HG02840 (cell line): ENCODE measurements around the gene IFIT2.
"Not testable (repeated sequence)": the region's sequence is repeated elsewhere in the genome, so short reads cannot be mapped to it uniquely, and the experiment has no call there.

Source experiments
- ATAC-seq: cut with Tn5 transposase; IDR thresholded peaks from one replicate; pipeline ENCODE4 v1.9.1; 2021; ENCODE audit warnings: mild to moderate bottlenecking, moderate library complexity, moderate number of reproducible peaks; ENCODE audit not compliant: unreplicated experiment, low FRiP score

The IFIT2 gene

GRCh38 chr10:89305766-89306433 lies 4.1 kb downstream of the IFIT2 start:
- ATAC-seq: no peak

DNA sequence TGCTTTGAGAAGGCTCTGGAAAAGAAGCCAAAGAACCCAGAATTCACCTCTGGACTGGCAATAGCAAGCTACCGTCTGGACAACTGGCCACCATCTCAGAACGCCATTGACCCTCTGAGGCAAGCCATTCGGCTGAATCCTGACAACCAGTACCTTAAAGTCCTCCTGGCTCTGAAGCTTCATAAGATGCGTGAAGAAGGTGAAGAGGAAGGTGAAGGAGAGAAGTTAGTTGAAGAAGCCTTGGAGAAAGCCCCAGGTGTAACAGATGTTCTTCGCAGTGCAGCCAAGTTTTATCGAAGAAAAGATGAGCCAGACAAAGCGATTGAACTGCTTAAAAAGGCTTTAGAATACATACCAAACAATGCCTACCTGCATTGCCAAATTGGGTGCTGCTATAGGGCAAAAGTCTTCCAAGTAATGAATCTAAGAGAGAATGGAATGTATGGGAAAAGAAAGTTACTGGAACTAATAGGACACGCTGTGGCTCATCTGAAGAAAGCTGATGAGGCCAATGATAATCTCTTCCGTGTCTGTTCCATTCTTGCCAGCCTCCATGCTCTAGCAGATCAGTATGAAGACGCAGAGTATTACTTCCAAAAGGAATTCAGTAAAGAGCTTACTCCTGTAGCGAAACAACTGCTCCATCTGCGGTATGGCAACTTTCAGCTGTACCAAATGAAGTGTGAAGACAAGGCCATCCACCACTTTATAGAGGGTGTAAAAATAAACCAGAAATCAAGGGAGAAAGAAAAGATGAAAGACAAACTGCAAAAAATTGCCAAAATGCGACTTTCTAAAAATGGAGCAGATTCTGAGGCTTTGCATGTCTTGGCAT lies 4.8 kb downstream of the IFIT2 start:
- no peak for ATAC-seq

DNA sequence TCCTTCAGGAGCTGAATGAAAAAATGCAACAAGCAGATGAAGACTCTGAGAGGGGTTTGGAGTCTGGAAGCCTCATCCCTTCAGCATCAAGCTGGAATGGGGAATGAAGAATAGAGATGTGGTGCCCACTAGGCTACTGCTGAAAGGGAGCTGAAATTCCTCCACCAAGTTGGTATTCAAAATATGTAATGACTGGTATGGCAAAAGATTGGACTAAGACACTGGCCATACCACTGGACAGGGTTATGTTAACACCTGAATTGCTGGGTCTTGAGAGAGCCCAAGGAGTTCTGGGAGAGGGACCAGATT lies 5.4 kb downstream of the IFIT2 start:
- ATAC-seq: no peak

GRCh38 chr10:89308266-89308665 lies 6.4 kb downstream of the IFIT2 start:
- no peak for ATAC-seq

DNA sequence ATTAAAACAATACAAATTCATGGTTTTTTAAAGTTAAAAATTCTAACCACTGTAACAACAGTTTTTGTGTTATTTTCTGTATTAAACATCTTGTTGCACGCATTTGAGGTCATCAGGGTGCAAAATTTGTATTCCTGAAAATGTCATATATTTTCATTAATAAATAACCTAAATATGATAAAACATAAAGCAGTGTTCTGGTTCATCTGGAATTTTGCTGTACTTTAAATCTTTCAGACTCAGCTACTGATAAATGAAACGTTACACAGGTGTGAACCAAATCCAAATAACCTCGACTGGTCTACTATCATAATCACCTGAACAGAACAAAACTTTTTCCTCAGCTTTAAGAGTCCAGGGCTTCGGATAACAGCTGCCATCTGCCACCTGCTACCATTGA lies 6.9 kb downstream of the IFIT2 start:
- no peak for ATAC-seq

- ATAC-seq: no peak
These were observed 7.6 kb downstream of the IFIT2 start for GRCh38 chr10:89309156-89310055.

- no peak for ATAC-seq
These were observed 8.4 kb downstream of the IFIT2 start for GRCh38 chr10:89310056-89310893.

DNA sequence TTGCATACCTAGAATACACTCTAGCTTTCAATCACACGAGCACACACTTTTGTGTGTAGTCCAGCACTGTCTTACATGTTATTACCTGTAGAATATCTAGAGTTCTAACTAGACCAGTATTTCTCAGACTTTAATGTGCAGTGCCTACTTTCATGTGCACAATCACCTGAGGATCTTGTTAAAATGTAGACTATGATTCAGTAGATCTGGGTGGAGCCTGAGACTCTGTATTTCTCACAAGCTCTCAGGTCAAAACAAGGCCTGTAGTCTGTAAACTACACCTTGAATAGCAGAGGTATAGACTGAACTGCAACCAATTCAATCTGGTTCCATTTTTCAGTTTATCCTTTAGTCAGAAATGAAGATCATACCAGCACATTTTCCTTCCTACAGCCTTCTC lies 11.1 kb downstream of the IFIT2 start:
- no peak for ATAC-seq

DNA sequence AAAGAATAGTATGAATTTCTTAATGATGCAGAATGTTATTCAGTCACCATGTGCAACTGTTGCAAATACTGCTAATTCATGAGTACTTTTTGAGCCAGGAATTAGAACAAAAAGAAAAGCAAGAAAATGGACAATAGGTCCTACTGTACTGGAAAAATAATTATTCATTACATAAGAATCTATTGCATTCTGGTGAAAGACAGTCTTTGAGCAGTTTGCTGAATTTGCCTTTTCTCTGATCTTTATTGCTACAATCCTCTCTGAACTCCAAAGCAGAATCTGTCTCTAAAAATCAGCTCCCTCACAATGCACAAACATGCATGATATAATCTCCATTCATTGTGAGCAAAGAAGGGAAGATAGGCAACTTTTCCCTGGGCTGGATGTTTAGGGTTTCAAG lies 12.8 kb downstream of the IFIT2 start:
- ATAC-seq: no peak

GRCh38 chr10:89318047-89318446 lies 16.2 kb downstream of the IFIT2 start:
- not testable (repeated sequence) for ATAC-seq

DNA sequence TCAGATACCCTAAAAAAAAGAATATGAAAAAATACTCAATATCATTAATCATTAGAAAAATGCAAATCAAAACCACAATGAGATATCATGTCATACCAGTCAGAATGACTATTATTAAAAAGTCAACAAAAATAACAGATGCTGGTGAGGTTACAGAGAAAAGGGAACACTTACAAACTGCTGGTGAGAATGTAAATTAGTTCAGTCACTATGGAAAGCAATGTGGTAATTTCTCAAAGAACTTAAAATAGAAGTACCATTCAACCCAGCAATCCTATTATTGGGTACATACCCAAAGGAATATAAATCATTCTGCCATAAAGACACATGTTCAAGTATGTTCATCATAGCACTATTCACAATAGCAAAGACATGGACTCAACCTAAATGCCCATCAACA lies 23.2 kb downstream of the IFIT2 start:
- not testable (repeated sequence) for ATAC-seq

- not testable (repeated sequence) for ATAC-seq
These were observed 24.0 kb downstream of the IFIT2 start for GRCh38 chr10:89325856-89326255.

DNA sequence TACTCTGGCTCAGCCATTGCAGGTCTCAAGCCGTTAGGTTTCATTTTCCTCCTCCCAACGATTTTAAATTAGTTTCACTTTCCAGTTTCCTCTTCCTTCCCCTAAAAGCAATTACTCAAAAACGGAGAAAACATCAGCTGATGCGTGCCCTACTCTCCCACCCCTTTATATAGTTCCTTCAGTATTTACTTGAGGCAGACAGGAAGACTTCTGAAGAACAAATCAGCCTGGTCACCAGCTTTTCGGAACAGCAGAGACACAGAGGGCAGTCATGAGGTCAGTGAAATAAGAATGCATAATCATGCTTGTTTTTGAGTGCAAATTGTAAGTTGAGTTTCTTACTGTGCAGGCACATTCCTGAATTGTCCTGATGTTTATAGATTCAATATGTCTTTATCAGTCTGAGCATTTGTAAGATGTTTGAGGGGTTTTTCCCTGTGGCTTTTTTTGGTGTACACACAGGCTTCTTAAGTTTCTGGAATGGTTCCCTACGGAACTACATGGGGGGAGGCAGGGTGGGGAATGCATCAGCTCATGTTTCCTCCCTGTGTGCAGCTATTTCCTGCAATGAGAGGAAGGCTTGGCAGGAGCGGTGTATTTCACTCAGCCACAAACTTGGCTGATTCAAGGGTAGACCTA lies 26.1 kb downstream of the IFIT2 start, which contains the start of gene IFIT3:
TSS of gene IFIT3 (plus strand) at position 195 of the 639 bp plus-strand sequence. CDS start at position 272, 77 bp downstream.
- ATAC-seq: no peak

DNA sequence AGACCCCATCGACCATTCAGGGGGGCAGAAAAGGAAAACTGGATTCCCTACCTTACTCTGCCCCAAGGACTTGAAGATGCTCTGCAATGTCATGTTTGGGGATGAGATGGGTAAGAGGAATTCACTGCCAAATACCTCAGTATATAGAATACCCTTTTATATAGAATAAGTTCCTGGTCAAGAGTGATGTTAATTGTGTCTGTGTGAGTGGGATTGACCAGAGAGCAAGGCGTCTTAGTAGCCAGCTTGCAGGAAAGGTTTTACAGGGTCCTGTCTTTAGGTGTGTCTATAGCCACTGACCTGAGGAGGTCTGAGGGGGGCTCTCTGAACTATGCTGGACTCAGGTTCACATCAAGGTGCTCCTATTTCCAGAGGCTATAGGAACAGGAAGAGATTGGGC lies 27.3 kb downstream of the IFIT2 start:
- no peak for ATAC-seq

GRCh38 chr10:89330014-89330413 lies 28.2 kb downstream of the IFIT2 start:
- ATAC-seq: not testable (repeated sequence)

GRCh38 chr10:89330537-89331212 lies 28.8 kb downstream of the IFIT2 start:
- no peak for ATAC-seq

- ATAC-seq: not testable (repeated sequence)
These were observed 29.8 kb downstream of the IFIT2 start for GRCh38 chr10:89331487-89332122.

- ATAC-seq: peak; percentile 40
These were observed 30.3 kb downstream of the IFIT2 start for GRCh38 chr10:89332123-89332633.
